GM12878 (cell line): ENCODE data around the gene ZNF469. TPM values are rescaled to one million over a fixed set of nuclear protein-coding genes. Genes with fewer than 3 reads are reported as not detected.

Source experiments
- ATAC-seq: fragments of 200-7000 bp; cut with Tn5 transposase; 3 replicates; pipeline ENCODE4 v1.9.1; 2020; ENCODE audit warnings: mild to moderate bottlenecking, moderate library complexity
- BruUV-seq: library from RNA; stranded (reverse); fragments of 400-500 nt; replicated peaks from 2 replicates; lab custom pipeline; 2021; lab: Mats Ljungman, UMichigan
- CTCF ChIA-PET: fragments of 300-600 bp; sonication (Branson Sonifier 250); formaldehyde crosslinking; extraction: SDS; loops from one replicate; lab custom pipeline; 2021; ENCODE audit warnings: inconsistent platforms; lab: Yijun Ruan, JAX
- POLR2A ChIA-PET: fragments of 350-600 bp; formaldehyde crosslinking; extraction: SDS; loops from one replicate; lab custom pipeline; 2021; ENCODE audit warnings: inconsistent platforms; lab: Charles Lee
- RAD21 ChIA-PET: fragments of 300-600 bp; sonication (Branson Sonifier 250); formaldehyde crosslinking; loops from one replicate; lab custom pipeline; 2023; ENCODE audit warnings: antibody characterized with exemption; ENCODE audit not compliant: unreplicated experiment; lab: Charles Lee
- SMC1A ChIA-PET: fragments of 300-600 bp; sonication (Branson Sonifier 250); formaldehyde crosslinking; loops from one replicate; lab custom pipeline; 2023; ENCODE audit not compliant: unreplicated experiment, uncharacterized antibody; lab: Charles Lee
- DNase-seq: peaks from one replicate; pipeline ENCODE4 v3.0.0-alpha.2; 2011; ENCODE audit warnings: low read depth, low spot score
- FAIRE-seq: peaks from 3 replicates; lab custom pipeline; 2011; peaks lifted over from hg19 to GRCh38; lab: Jason Lieb, UNC
- H2AFZ ChIP-seq: 2 replicates; pipeline ENCODE4 v1.6.0; 2011; ENCODE audit warnings: low read depth, low read length, control low read depth; ENCODE audit not compliant: control insufficient read depth
- H3K27ac ChIP-seq: 2 replicates; pipeline ENCODE4 v1.5.1; 2011; ENCODE audit warnings: control low read depth; ENCODE audit not compliant: control insufficient read depth, insufficient read depth
- H3K27me3 ChIP-seq, 2 experiments: replicated peaks in 1 of 2; 2 replicates each; pipeline versions ENCODE4 v1.6.0 to v1.6.1; 2011; ENCODE audit warnings: low read length in 1 of 2; ENCODE audit not compliant: control insufficient read depth in 2 of 2, insufficient read depth in 2 of 2
- H3K36me3 ChIP-seq, 2 experiments: 2 replicates each; pipeline ENCODE4 v1.5.1; 2011; ENCODE audit warnings: low read length in 1 of 2; ENCODE audit not compliant: control insufficient read depth in 2 of 2, insufficient read depth in 2 of 2
- H3K4me1 ChIP-seq: 2 replicates; pipeline ENCODE4 v1.6.1; 2011; ENCODE audit warnings: mild to moderate bottlenecking, low read length, moderate library complexity, mixed read lengths; ENCODE audit not compliant: control insufficient read depth, insufficient read depth
- H3K4me2 ChIP-seq: 2 replicates; pipeline ENCODE4 v1.6.0; 2011; ENCODE audit warnings: control low read depth; ENCODE audit not compliant: control insufficient read depth, insufficient read depth
- H3K4me3 ChIP-seq: fragments of 200-600 bp; sonication (generic); 2 replicates; pipeline ENCODE4 v1.5.1; 2016
- H3K79me2 ChIP-seq: 2 replicates; pipeline ENCODE4 v1.6.0; 2011; ENCODE audit warnings: low read length; ENCODE audit not compliant: control insufficient read depth, insufficient read depth
- H3K9ac ChIP-seq: 2 replicates; pipeline ENCODE4 v1.8.0; 2011; ENCODE audit warnings: low read length, control low read depth, mixed read lengths; ENCODE audit not compliant: control insufficient read depth, insufficient read depth
- H3K9me3 ChIP-seq: replicated peaks from 3 replicates; pipeline ENCODE4 v1.5.1; 2011; ENCODE audit warnings: mild to moderate bottlenecking, low read length; ENCODE audit not compliant: control insufficient read depth, insufficient read depth
- H4K20me1 ChIP-seq: 2 replicates; pipeline ENCODE4 v1.6.0; 2011; ENCODE audit not compliant: control insufficient read depth, insufficient read depth
- BCL11A ChIP-seq: IDR thresholded peaks from 2 replicates; pipeline ENCODE4 v1.6.1; 2011; ENCODE audit warnings: low read depth, low read length
- CHD1 ChIP-seq: IDR thresholded peaks from 2 replicates; pipeline ENCODE4 v1.6.1; 2012; ENCODE audit warnings: low read depth, low read length, improper control_type of control experiment
- CREB1 ChIP-seq: IDR thresholded peaks from 2 replicates; pipeline ENCODE4 v1.6.1; 2012; ENCODE audit warnings: low read depth, mild to moderate bottlenecking, inconsistent platforms
- MTA2 ChIP-seq: fragments of 450-650 bp; IDR thresholded peaks from 2 replicates; pipeline ENCODE4 v1.6.1; 2016; ENCODE audit warnings: low read depth, mild to moderate bottlenecking, moderate library complexity
- MTA3 ChIP-seq: IDR thresholded peaks from 2 replicates; pipeline ENCODE4 v1.6.1; 2012; ENCODE audit warnings: low read length, inconsistent platforms, borderline replicate concordance
- MXI1 ChIP-seq: fragments of 150-350 bp; IDR thresholded peaks from 2 replicates; pipeline ENCODE4 v1.6.1; 2011; ENCODE audit warnings: low read depth, mild to moderate bottlenecking, inconsistent platforms, low read length, improper control_type of control experiment
- NFIC ChIP-seq: IDR thresholded peaks from 2 replicates; pipeline ENCODE4 v1.6.1; 2012; ENCODE audit warnings: low read depth, mild to moderate bottlenecking, inconsistent platforms, low read length, moderate library complexity
- NFXL1 ChIP-seq: fragments of 450-650 bp; IDR thresholded peaks from 2 replicates; pipeline ENCODE4 v1.6.1; 2017; ENCODE audit warnings: antibody characterized with exemption, mild to moderate bottlenecking, borderline replicate concordance
- SMAD5 ChIP-seq: IDR thresholded peaks from 2 replicates; pipeline ENCODE4 v1.6.1; 2016; ENCODE audit warnings: antibody characterized with exemption, low read depth
- ZSCAN29 ChIP-seq: fragments of 450-650 bp; IDR thresholded peaks from 2 replicates; pipeline ENCODE4 v1.6.1; 2017; ENCODE audit warnings: mild to moderate bottlenecking, moderate library complexity
- WGBS: methylation state at CpG from one replicate; pipeline ENCODE4 v1.1.6; 2016; ENCODE audit warnings: low lambda C conversion rate; ENCODE audit not compliant: insufficient replicate concordance, insufficient coverage; ENCODE audit errors: missing lambda C conversion rate; 5-methylcytosine and 5-hydroxymethylcytosine counted together
- in situ Hi-C: fragments of 300-500 bp; cut with MboI; formaldehyde crosslinking; loops from 9 replicates; pipeline ENCODE4 v1.14.3; 2018; ENCODE audit warnings: mixed read lengths
- intact Hi-C: fragments of 100-400 bp; cut with micrococcal nuclease; formaldehyde crosslinking; loops from one replicate; pipeline ENCODE4 v1.14.2; 2022; ENCODE audit not compliant: unreplicated experiment
- polyA plus RNA-seq, 11 experiments: library from polyadenylated mRNA; depleted of rRNA in 4 of 11; unstranded in 6 of 11; stranded (reverse) in 5 of 11; fragments of >200 nt; fragmentation: Nextera tagmentation in 4 of 11; fragmentation: Illumina TruSeq in 1 of 11; extraction: Ambion mirVana in 4 of 11; extraction: Trizol in 1 of 11; gene quantifications; 1 replicate in 1 of 11; 2 replicates in 10 of 11; pipeline versions ENCODE4 v1.2.1 to v1.2.3, GENCODE V29; 2011 to 2016; ENCODE audit warnings: inconsistent platforms in 2 of 11, missing spikeins in 2 of 11, low read depth in 1 of 11
- total RNA-seq, 4 experiments: library from RNA; depleted of rRNA in 3 of 4; stranded (reverse); fragments of >200 nt in 3 of 4; fragmentation: Illumina TruSeq in 1 of 4; extraction: Trizol in 1 of 4; gene quantifications; 2 replicates each; pipeline versions ENCODE4 v1.2.1 to v1.2.3, GENCODE V29; 2013 to 2021
- TF ChIP-seq, protein P1 (sequence below): fragments of 450-650 bp; formaldehyde crosslinking; IDR thresholded peaks from 2 replicates; pipeline ENCODE4 v1.5.0; 2022; ENCODE audit warnings: mild to moderate bottlenecking, missing genetic modification characterization
- TF ChIP-seq, protein P2 (sequence below): fragments of 150-350 bp; IDR thresholded peaks from 2 replicates; pipeline ENCODE4 v1.6.1; 2016; ENCODE audit warnings: low read depth, low read length
- TF ChIP-seq, protein P3 (sequence below), 3 experiments: IDR thresholded peaks in 2 of 3; conservative IDR thresholded peaks in 1 of 3; 2 replicates each; pipeline ENCODE4 v1.5.1; 2011; ENCODE audit warnings: low read depth in 3 of 3, low read length in 3 of 3, mild to moderate bottlenecking in 3 of 3, control low read depth in 2 of 3, moderate library complexity in 2 of 3, inconsistent platforms in 1 of 3, mixed read lengths in 1 of 3; ENCODE audit not compliant: control insufficient read depth in 2 of 3, insufficient read depth in 1 of 3; ENCODE audit errors: extremely low read depth in 1 of 3
- TF ChIP-seq, protein P4 (sequence below): IDR thresholded peaks from 2 replicates; pipeline ENCODE4 v1.6.1; 2011; ENCODE audit warnings: low read depth, low read length, improper control_type of control experiment, borderline replicate concordance

The ZNF469 gene
- total and polyA plus RNA-seq, 10 of the 15 experiments (the other 5 are each of a cell fraction or from before 2014, with no cell fraction given) = 0.01 to 0.21 (median 0.04) TPM; not detected in 3

DNA sequence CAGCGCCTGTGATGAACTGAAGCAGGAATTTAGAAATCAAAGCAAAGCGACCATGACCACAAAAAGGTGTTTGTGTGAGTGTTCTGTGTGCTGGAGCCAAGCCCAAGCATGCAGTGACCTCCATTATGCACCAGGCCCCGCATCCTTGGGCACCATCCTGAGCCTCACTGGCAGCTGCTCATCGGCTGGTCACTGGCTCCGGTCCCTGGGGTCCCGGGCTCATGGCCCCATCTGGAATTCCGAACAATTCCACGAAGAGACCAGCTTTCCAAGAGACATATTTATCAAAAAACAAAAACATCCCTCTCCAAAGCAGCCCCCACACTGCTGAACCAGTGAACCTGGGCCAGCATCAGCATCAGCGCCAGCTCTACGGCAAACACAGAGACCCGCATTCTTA lies 15.2 kb upstream of the ZNF469 start:
- Histone ChIP-seq H2AFZ (no peak overlapping the region), H3K9me3 (peaks cover 1% of the 10 kb centered on the region; the same call in 1 of the 3 replicates), H3K36me3 (no peaks in the 10 kb centered on the region), H3K9ac (no peak overlapping the region), H3K79me2 (no peaks in the 10 kb centered on the region), H3K4me1 (peaks cover 5% of the 10 kb centered on the region; the same call in 1 of the 2 replicates), H3K27ac (no peak overlapping the region), H3K27me3 (no peaks in the 10 kb centered on the region), H3K4me3 (no peak overlapping the region), H4K20me1 (no peaks in the 10 kb centered on the region), H3K4me2 (no peak overlapping the region)
- no peak for ATAC-seq
- RAD21 ChIA-PET = no interaction called here
- FAIRE-seq = no peak
- in situ Hi-C loops (no loop called here), intact Hi-C loops (no loop called here)
- SMC1A ChIA-PET = no interaction called here
- no TSS peak for BruUV-seq
- CTCF ChIA-PET = no interaction called here
- WGBS = 63% methylated on average over 11 of the region's 11 CpGs
- DNase-seq = no peak
- POLR2A ChIA-PET = no interaction called here
- TF ChIP-seq CREB1 (no peak), MXI1 (no peak), NFIC (no peak), MTA3 (no peak), SMAD5 (no peak), CHD1 (no peak), ZSCAN29 (no peak), NFXL1 (no peak), BCL11A (no peak), MTA2 (no peak)
- TF ChIP-seq, protein P1, sequence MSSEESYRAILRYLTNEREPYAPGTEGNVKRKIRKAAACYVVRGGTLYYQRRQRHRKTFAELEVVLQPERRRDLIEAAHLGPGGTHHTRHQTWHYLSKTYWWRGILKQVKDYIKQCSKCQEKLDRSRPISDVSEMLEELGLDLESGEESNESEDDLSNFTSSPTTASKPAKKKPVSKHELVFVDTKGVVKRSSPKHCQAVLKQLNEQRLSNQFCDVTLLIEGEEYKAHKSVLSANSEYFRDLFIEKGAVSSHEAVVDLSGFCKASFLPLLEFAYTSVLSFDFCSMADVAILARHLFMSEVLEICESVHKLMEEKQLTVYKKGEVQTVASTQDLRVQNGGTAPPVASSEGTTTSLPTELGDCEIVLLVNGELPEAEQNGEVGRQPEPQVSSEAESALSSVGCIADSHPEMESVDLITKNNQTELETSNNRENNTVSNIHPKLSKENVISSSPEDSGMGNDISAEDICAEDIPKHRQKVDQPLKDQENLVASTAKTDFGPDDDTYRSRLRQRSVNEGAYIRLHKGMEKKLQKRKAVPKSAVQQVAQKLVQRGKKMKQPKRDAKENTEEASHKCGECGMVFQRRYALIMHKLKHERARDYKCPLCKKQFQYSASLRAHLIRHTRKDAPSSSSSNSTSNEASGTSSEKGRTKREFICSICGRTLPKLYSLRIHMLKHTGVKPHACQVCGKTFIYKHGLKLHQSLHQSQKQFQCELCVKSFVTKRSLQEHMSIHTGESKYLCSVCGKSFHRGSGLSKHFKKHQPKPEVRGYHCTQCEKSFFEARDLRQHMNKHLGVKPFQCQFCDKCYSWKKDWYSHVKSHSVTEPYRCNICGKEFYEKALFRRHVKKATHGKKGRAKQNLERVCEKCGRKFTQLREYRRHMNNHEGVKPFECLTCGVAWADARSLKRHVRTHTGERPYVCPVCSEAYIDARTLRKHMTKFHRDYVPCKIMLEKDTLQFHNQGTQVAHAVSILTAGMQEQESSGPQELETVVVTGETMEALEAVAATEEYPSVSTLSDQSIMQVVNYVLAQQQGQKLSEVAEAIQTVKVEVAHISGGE (CRISPR knock-in tag) = no peak
- TF ChIP-seq, protein P2, sequence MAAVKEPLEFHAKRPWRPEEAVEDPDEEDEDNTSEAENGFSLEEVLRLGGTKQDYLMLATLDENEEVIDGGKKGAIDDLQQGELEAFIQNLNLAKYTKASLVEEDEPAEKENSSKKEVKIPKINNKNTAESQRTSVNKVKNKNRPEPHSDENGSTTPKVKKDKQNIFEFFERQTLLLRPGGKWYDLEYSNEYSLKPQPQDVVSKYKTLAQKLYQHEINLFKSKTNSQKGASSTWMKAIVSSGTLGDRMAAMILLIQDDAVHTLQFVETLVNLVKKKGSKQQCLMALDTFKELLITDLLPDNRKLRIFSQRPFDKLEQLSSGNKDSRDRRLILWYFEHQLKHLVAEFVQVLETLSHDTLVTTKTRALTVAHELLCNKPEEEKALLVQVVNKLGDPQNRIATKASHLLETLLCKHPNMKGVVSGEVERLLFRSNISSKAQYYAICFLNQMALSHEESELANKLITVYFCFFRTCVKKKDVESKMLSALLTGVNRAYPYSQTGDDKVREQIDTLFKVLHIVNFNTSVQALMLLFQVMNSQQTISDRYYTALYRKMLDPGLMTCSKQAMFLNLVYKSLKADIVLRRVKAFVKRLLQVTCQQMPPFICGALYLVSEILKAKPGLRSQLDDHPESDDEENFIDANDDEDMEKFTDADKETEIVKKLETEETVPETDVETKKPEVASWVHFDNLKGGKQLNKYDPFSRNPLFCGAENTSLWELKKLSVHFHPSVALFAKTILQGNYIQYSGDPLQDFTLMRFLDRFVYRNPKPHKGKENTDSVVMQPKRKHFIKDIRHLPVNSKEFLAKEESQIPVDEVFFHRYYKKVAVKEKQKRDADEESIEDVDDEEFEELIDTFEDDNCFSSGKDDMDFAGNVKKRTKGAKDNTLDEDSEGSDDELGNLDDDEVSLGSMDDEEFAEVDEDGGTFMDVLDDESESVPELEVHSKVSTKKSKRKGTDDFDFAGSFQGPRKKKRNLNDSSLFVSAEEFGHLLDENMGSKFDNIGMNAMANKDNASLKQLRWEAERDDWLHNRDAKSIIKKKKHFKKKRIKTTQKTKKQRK = no peak
- TF ChIP-seq, protein P3, sequence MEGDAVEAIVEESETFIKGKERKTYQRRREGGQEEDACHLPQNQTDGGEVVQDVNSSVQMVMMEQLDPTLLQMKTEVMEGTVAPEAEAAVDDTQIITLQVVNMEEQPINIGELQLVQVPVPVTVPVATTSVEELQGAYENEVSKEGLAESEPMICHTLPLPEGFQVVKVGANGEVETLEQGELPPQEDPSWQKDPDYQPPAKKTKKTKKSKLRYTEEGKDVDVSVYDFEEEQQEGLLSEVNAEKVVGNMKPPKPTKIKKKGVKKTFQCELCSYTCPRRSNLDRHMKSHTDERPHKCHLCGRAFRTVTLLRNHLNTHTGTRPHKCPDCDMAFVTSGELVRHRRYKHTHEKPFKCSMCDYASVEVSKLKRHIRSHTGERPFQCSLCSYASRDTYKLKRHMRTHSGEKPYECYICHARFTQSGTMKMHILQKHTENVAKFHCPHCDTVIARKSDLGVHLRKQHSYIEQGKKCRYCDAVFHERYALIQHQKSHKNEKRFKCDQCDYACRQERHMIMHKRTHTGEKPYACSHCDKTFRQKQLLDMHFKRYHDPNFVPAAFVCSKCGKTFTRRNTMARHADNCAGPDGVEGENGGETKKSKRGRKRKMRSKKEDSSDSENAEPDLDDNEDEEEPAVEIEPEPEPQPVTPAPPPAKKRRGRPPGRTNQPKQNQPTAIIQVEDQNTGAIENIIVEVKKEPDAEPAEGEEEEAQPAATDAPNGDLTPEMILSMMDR (IDR thresholded peaks at IDR 0.05 in 2 of 3, conservative IDR thresholded peaks at IDR 0.05 in 1 of 3; ENCODE audit: control insufficient read depth in 2 of 3, extremely low read depth in 1 of 3, insufficient read depth in 1 of 3, low read depth in 3 of 3, low read length in 3 of 3) = no peak
- TF ChIP-seq, protein P4, sequence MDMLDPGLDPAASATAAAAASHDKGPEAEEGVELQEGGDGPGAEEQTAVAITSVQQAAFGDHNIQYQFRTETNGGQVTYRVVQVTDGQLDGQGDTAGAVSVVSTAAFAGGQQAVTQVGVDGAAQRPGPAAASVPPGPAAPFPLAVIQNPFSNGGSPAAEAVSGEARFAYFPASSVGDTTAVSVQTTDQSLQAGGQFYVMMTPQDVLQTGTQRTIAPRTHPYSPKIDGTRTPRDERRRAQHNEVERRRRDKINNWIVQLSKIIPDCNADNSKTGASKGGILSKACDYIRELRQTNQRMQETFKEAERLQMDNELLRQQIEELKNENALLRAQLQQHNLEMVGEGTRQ = no peak
